OCI-LY1 (cell line): ENCODE data around the gene EVA1C.
"Not testable (repeated sequence)": the region's sequence is repeated elsewhere in the genome, so short reads cannot be mapped to it uniquely, and the experiment has no call there.

Experiments used
- H2AFZ ChIP-seq: fragments of 200-600 bp; sonication (generic), shearing (Covaris generic); 2 replicates; pipeline ENCODE4 v1.6.0; 2014; ENCODE audit warnings: antibody characterized with exemption, mild to moderate bottlenecking, low read length
- H3F3A ChIP-seq: fragments of 200-600 bp; sonication (generic), shearing (Covaris generic); 2 replicates; pipeline ENCODE4 v1.6.0; 2014; ENCODE audit warnings: mild to moderate bottlenecking, antibody characterized with exemption, low read length, moderate library complexity; ENCODE audit not compliant: insufficient read depth
- H3K27ac ChIP-seq: fragments of 200-600 bp; sonication (generic); 2 replicates; pipeline ENCODE4 v1.5.1; 2014; ENCODE audit warnings: low read length, mixed run types, mild to moderate bottlenecking, low read depth; ENCODE audit not compliant: poor library complexity, severe bottlenecking
- H3K27me3 ChIP-seq: fragments of 200-600 bp; sonication (generic); 2 replicates; pipeline ENCODE4 v1.6.0; 2014; ENCODE audit warnings: antibody characterized with exemption, mild to moderate bottlenecking, low read length, moderate library complexity; ENCODE audit not compliant: insufficient read depth
- H3K36me3 ChIP-seq: fragments of 200-600 bp; sonication (generic); 2 replicates; pipeline ENCODE4 v1.6.1; 2014; ENCODE audit warnings: mild to moderate bottlenecking, antibody characterized with exemption, low read length, moderate library complexity, mixed read lengths; ENCODE audit not compliant: insufficient read depth
- H3K4me1 ChIP-seq: fragments of 200-600 bp; sonication (generic); 2 replicates; pipeline ENCODE4 v1.5.1; 2014; ENCODE audit warnings: mild to moderate bottlenecking, low read length, moderate library complexity; ENCODE audit not compliant: insufficient read depth, severe bottlenecking
- H3K4me2 ChIP-seq: fragments of 200-600 bp; sonication (generic), shearing (Covaris generic); 2 replicates; pipeline ENCODE4 v1.6.1; 2014; ENCODE audit warnings: low read length
- H3K4me3 ChIP-seq: fragments of 200-600 bp; sonication (generic); 2 replicates; pipeline ENCODE4 v1.5.1; 2014; ENCODE audit warnings: low read length, low read depth, mild to moderate bottlenecking, mixed read lengths; ENCODE audit not compliant: poor library complexity, severe bottlenecking
- H3K79me2 ChIP-seq: fragments of 200-600 bp; shearing (Covaris generic); 2 replicates; pipeline ENCODE4 v1.6.1; 2016; ENCODE audit warnings: mixed run types, low read length, mixed read lengths; ENCODE audit not compliant: insufficient read depth
- H3K9ac ChIP-seq: fragments of 200-600 bp; sonication (generic), shearing (Covaris generic); 2 replicates; pipeline ENCODE4 v1.6.1; 2014; ENCODE audit warnings: mild to moderate bottlenecking, low read length, mixed read lengths
- H3K9me2 ChIP-seq: fragments of 200-600 bp; sonication (generic), shearing (Covaris generic); 2 replicates; pipeline ENCODE4 v1.6.1; 2014; ENCODE audit warnings: low read depth, mild to moderate bottlenecking, low read length, mixed read lengths
- H3K9me3 ChIP-seq: fragments of 200-600 bp; shearing (Covaris generic); 2 replicates; pipeline ENCODE4 v1.6.1; 2014; ENCODE audit warnings: low read length, mixed read lengths
- H4K20me1 ChIP-seq: fragments of 200-600 bp; sonication (generic), shearing (Covaris generic); 2 replicates; pipeline ENCODE4 v1.6.0; 2016; ENCODE audit warnings: mild to moderate bottlenecking, low read length; ENCODE audit not compliant: insufficient read depth
- CTCF ChIP-seq: fragments of 200-600 bp; sonication (generic), shearing (Covaris generic); IDR thresholded peaks from 2 replicates; pipeline ENCODE4 v1.5.1; 2017; ENCODE audit warnings: mild to moderate bottlenecking, antibody characterized with exemption, low read length, moderate library complexity, mixed read lengths
- EZH2 ChIP-seq: fragments of 200-600 bp; sonication (generic), shearing (Covaris generic); IDR thresholded peaks from 2 replicates; pipeline ENCODE4 v1.8.0; 2017; ENCODE audit warnings: borderline replicate concordance, mixed run types, mild to moderate bottlenecking, antibody characterized with exemption, low read length, moderate library complexity, mixed read lengths

Gene EVA1C

GRCh38 chr21:32558106-32558505 is 145.6 kb downstream of the EVA1C start:
- Histone ChIP-seq H3K9me3 (no peaks in the 10 kb centered on the region), H3K4me2 (no peak overlapping the region), H3K27me3 (no peaks in the 10 kb centered on the region), H3K9ac (no peak overlapping the region), H3K79me2 (no peaks in the 10 kb centered on the region), H3K27ac (no peak overlapping the region), H3K4me1 (no peaks in the 10 kb centered on the region), H3K4me3 (no peak overlapping the region), H4K20me1 (no peaks in the 10 kb centered on the region), H3K36me3 (no peaks in the 10 kb centered on the region), H2AFZ (no peak overlapping the region), H3K9me2 (no peaks in the 10 kb centered on the region), H3F3A (no peaks in the 10 kb centered on the region)
- TF ChIP-seq CTCF, result no peak
- no peak for TF ChIP-seq EZH2

- H4K20me1 ChIP-seq, result no peaks in the 10 kb centered on the region
- no peaks in the 10 kb centered on the region for H3K79me2 ChIP-seq
- no peak overlapping the region for H3K4me3 ChIP-seq
- no peak overlapping the region for H2AFZ ChIP-seq
- H3K4me2 ChIP-seq, result no peak overlapping the region
- no peaks in the 10 kb centered on the region for H3F3A ChIP-seq
- no peak for TF ChIP-seq EZH2
- no peak overlapping the region for H3K27ac ChIP-seq
- H3K27me3 ChIP-seq, result no peaks in the 10 kb centered on the region
- H3K4me1 ChIP-seq, result no peaks in the 10 kb centered on the region
- no peak overlapping the region for H3K9ac ChIP-seq
- no peaks in the 10 kb centered on the region for H3K36me3 ChIP-seq
- H3K9me2 ChIP-seq, result no peaks in the 10 kb centered on the region
- no peaks in the 10 kb centered on the region for H3K9me3 ChIP-seq
Observed at GRCh38 chr21:32559006-32559610, 146.6 kb downstream of the EVA1C start.

GRCh38 chr21:32560896-32561295 is 148.4 kb downstream of the EVA1C start:
- H3K9me3 ChIP-seq, result peaks cover 6% of the 10 kb centered on the region
- TF ChIP-seq CTCF (no peak), EZH2 (no peak)
- no peak overlapping the region for H3K4me2 ChIP-seq
- H3K27me3 ChIP-seq, result no peaks in the 10 kb centered on the region
- H3K9ac ChIP-seq, result no peak overlapping the region
- H3K27ac ChIP-seq, result no peak overlapping the region
- no peak overlapping the region for H3K4me3 ChIP-seq
- no peaks in the 10 kb centered on the region for H3F3A ChIP-seq
- H3K4me1 ChIP-seq, result no peaks in the 10 kb centered on the region
- H4K20me1 ChIP-seq, result no peaks in the 10 kb centered on the region
- H3K79me2 ChIP-seq, result no peaks in the 10 kb centered on the region
- no peaks in the 10 kb centered on the region for H3K36me3 ChIP-seq
- H3K9me2 ChIP-seq, result no peaks in the 10 kb centered on the region
- H2AFZ ChIP-seq, result no peak overlapping the region

- not testable (repeated sequence) for H3K9me3 ChIP-seq, H4K20me1 ChIP-seq, H3K4me1 ChIP-seq, H3K36me3 ChIP-seq, H3K79me2 ChIP-seq, H2AFZ ChIP-seq, H3K4me2 ChIP-seq, H3F3A ChIP-seq, H3K27me3 ChIP-seq, H3K9me2 ChIP-seq, H3K4me3 ChIP-seq, H3K27ac ChIP-seq, H3K9ac ChIP-seq
Observed at GRCh38 chr21:32561476-32561875, 149.0 kb downstream of the EVA1C start.
